ENCODE results near the gene TFCP2.
"Not testable (repeated sequence)": the region's sequence is repeated elsewhere in the genome, so short reads cannot be mapped to it uniquely, and the experiment has no call there.

TFCP2 gene

GRCh38 chr12:51080136-51080535 lies 92.8 kb downstream of the TFCP2 start:
- no peak for DNase-seq (ENCODE audit: low read depth)

DNA sequence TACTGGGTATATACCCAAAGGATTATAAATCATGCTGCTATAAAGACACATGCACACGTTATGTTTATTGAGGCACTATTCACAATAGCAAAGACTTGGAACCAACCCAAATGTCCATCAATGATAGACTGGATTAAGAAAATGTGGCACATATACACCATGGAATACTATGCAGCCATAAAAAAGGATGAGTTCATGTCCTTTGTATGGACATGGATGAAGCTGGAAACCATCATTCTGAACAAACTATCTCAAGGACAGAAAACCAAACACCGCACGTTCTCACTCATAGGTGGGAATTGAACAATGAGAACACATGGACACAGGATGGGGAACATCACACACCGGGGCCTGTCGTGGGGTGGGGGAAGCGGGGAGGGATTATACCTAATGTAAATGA lies 94.1 kb downstream of the TFCP2 start:
- DNase-seq (ENCODE audit: low read depth): not testable (repeated sequence)

DNA sequence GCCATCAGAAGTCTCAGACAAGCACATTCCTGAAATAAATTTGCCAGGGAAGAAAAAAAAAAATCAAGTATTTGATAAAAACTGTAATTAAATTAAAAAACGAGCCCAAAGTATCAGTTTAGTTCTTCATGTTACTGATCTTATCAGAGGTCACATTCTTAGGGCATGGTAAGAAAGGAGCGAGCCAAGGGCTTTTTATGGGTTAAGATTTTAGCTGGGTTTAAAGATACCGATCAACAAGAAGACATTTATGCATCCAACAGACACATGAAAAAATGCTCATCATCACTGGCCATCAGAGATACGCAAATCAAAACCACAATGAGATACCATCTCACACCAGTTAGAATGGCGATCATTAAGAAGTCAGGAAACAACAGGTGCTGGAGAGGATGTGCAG lies 94.6 kb downstream of the TFCP2 start:
- not testable (repeated sequence) for DNase-seq (ENCODE audit: low read depth)

DNA sequence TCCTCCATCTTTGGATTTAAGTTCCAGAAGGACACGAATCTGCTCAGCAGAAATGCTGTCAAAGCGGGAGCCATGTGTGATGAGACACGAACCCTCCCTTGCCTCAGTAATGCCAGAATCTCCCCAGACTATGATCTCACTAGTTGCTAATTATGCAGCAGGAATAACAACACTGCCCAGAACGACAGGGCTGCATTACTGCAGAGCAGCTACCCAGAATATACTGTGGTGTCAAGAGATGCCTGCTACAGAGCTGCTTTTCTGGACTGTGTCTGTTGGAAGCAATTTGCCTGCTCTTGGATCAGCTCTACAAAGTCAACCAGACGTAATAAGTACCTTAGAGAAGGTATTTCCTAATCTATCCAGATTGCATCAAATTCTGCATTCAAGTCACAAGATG lies 95.0 kb downstream of the TFCP2 start:
- DNase-seq (ENCODE audit: low read depth): no peak

DNA sequence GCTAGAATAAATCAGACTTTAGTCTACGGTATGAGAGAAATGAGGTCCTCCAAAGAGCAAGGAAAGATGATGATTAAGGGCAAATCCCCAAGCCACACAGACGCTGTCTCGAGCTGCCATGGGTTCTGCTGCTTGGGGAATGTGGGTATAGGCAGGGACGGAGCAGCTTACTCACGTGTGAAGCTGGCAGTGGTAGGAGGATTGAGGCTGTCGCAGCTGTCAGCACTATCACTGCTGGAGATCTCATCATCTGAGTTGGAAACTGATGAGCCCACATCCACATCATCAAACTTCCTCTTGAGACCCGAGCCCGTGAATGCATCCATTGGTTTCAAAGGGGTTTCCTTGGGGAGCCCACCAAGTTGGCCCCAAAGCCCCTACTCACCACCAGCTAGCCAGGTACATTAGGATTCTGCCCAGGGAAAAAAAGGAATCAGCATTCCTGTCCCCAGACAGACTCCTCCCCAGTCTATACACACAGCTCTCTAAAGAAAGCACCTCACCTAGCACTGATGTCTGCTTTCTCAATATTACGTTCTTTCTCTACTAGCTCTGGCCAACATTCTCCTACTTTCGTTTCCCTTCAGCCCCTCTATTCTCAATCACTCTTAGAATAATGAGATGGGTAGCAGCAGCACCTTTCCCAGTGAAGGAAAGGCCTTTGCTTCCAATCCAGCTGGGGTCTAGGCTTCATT lies 96.6 kb downstream of the TFCP2 start:
- no peak for DNase-seq (ENCODE audit: low read depth)

- no peak for DNase-seq (ENCODE audit: low read depth)
Observed at GRCh38 chr12:51075390-51075789, 97.5 kb downstream of the TFCP2 start.

GRCh38 chr12:51071663-51072062 lies 101.3 kb downstream of the TFCP2 start:
- no peak for DNase-seq (ENCODE audit: low read depth)

DNA sequence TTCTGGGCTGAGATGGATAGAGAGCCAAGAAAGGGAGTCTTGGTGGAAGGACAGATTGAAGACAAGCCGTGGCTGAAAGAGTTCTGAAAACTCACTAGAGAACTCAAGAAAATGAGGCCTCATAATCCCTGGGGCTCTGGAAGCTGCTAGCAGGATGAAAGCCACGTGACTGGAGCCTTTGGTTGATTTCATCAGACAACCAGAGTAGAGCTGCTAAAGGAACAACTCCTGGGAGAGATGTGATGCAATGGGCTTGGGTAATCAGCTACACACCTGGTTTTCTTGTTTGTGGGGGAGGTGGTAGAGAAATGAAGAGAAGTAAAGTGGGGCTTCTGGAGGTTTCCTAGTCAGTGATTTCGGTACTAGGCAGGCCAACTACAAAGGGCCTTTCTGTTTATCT lies 102.9 kb downstream of the TFCP2 start:
- DNase-seq (ENCODE audit: low read depth): no peak

DNA sequence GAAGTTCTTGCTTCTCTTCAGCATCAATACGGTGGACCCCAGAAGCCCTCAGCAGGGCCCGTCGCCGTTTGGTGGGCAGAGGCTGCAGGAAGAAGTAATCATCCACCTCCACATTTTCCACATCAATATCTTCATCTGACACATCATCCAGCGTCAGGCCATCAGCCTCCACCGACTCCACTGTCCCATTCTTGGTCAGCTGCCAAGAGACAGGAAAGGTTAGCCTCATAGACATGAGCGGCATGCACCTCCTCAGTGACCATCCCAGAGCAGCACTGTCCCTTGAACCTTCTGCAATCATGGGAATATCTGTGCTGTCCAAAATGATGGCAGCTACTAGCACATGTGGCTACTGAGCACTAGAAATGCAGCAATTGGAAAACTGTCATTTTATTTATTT lies 105.2 kb downstream of the TFCP2 start:
- DNase-seq (ENCODE audit: low read depth): no peak

DNA sequence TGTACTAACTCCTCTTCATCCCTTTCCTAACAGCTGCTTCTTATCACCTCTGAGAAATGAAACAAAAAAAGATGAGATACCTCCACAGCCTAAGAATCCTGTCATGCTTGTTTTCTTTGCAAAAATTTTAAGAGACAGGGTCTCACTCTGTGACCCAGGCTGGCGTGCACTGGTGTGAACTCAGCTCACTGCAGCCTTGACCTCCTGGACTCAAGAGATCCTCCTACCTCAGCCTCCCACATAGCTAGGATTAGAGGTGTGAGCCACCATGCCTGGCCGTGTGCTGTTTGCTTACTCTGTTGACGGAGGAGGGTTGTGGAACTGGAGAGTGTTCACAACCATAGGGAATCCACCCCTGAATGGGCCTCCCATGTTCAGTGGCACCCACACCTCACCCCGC lies 105.7 kb downstream of the TFCP2 start:
- DNase-seq (ENCODE audit: low read depth): no peak

DNA sequence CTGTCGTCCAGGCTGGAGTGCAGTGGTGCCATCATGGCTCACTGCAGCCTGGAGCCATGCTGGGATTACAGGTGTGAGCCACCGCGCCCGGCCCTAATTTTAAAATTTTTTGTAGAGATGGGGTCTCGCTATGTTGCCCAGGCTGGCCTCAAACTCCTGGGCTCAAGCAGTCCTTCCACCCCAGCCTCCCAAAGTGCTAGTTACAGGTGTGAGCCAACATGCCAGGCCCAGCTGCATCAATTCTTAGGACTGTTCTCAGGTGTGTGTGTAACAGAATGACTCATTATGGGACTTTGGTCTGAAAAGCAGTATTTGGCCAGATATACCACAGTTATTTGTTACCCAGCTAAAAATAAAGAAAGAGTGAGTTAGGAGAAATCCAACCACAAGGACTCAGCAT lies 107.4 kb downstream of the TFCP2 start:
- DNase-seq (ENCODE audit: low read depth): no peak

DNA sequence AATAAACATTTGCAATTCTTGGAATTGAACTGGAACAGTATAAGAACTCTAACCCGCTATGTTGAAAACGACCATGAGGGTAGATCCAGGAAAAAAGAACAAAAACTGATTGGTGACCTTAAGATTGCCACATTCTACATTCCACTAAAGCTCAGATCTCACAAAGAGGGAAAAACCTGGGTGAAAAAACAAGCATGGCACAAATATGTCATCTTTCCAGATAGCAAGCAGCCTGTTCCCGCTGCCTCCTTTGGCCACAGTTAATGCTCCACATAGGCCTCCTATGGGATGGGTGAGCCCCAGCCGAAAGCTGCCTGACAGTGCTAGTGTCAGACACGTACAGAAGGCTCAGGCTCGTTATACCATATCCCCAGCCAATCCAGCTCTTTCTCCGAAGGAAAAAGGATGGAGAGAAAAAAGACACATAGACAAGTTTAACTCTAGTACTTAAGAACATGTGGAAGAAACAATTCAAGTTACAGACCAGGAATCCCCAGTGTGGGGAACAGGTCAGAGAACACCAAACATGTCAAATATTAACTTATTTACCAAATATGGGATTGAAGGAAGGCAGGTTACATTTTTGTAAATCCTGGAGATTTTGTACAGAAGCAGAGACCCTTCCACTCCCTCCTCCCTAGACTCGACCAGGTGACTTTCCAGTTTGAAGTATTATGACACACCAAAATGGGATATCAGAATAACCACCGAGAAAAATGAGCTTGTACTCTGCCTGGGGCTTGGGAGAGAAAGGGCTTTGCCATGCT lies 110.1 kb downstream of the TFCP2 start:
- no peak for DNase-seq (ENCODE audit: low read depth)

DNA sequence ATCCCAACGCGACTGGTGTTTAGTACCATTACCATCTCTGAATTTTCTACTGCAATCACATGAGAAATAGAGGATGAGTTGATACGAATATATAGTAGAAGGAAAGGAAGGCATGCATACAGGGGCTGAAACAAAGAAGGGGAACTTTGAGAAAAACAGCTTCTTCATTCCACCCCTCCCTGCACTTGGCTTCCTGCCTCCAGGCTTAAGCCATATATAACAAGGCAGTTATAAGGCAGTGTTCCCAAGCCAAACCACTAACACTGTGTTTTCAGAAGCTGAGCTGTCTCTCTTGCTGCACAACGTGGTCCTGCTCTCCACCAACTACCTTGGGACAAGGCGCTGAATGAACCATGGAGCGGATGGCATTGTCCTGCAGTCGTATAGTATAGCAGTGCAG lies 113.8 kb downstream of the TFCP2 start:
- DNase-seq (ENCODE audit: low read depth): no peak

DNA sequence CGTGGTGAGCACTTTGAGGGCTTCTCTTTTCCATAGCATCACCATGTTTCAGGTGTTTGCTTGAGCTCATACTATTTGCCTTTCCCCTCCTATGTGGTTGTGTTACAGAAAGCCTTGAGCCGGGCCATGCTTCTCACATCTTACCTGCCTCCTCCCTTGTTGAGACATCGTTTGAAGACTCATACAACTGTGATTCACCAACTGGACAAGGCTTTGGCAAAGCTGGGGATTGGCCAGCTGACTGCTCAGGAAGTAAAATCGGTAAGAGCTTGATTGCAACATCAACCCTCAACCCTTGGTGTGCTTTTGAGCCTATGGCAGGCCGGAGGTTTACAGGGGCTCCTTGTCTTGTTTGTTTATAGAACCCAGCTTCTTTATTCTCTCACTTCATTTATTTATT lies 116.7 kb downstream of the TFCP2 start:
- no peak for DNase-seq (ENCODE audit: low read depth)

GRCh38 chr12:51055060-51055459 lies 117.9 kb downstream of the TFCP2 start:
- DNase-seq (ENCODE audit: low read depth): no peak

DNA sequence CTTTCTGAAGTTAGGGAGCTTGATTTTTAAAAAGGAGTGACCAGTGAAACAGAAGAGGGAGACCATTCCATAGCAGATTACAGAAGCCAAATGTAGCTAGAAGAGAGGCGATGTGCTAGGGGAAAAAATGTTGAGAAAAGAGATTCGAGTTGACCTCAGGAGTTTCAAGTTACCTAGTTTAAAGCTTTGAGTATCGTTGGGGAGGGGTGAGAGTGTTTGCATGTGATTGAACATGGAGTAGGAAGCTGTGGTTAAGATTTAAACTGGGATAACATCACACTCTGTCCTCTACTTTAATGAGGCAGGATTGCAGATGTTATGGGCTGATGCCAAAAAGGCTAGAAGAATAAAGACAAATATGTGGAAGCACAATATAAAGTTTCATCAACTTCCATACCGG lies 121.1 kb downstream of the TFCP2 start:
- DNase-seq (ENCODE audit: low read depth): no peak

- no peak for DNase-seq (ENCODE audit: low read depth)
Observed at GRCh38 chr12:51049525-51049924, 123.4 kb downstream of the TFCP2 start.

- no peak for DNase-seq (ENCODE audit: low read depth)
Observed at GRCh38 chr12:51048661-51049251, 124.2 kb downstream of the TFCP2 start.

- DNase-seq (ENCODE audit: low read depth): peak; percentile 91
Observed at GRCh38 chr12:51047655-51048540, 125.0 kb downstream of the TFCP2 start, which contains the start of gene LETMD1. LETMD1 (plus strand) TSS chr12:51048327; CDS start chr12:51048357, 30 bp downstream.
